CD4-positive, alpha-beta T cell (primary cell): ENCODE measurements around the gene ARSI. TPM values are rescaled to one million over a fixed set of nuclear protein-coding genes. Genes with fewer than 3 reads are reported as not detected.

Experiments
- ATAC-seq: fragments of 200-7000 bp; cut with Tn5 transposase; one replicate; pipeline ENCODE4 v1.10.0; 2022; ENCODE audit warnings: mild to moderate bottlenecking; ENCODE audit not compliant: poor library complexity
- CTCF ChIA-PET: fragments of 350-600 bp; sonication (Branson Sonifier 250); formaldehyde crosslinking; loops from one replicate; lab custom pipeline; 2021; ENCODE audit warnings: antibody characterized with exemption, inconsistent platforms; lab: Charles Lee
- POLR2A ChIA-PET: fragments of 350-600 bp; sonication (Branson Sonifier 250); formaldehyde crosslinking; loops from one replicate; lab custom pipeline; 2021; ENCODE audit warnings: antibody characterized with exemption, inconsistent platforms; lab: Charles Lee
- DNase-seq, 14 experiments: peaks; one replicate each; pipeline ENCODE4 v3.0.0-alpha.2; 2013 to 2020; ENCODE audit warnings: mixed read lengths in 2 of 14
- H3K27ac ChIP-seq, 2 donors: one replicate each; pipeline versions ENCODE4 v1.5.1 to v1.7.0; 2013; ENCODE audit warnings: low read length in 2 of 2, low read depth in 1 of 2, mild to moderate bottlenecking in 1 of 2
- H3K27me3 ChIP-seq, 2 experiments: 1 replicate in 1 of 2; 2 replicates in 1 of 2; pipeline versions ENCODE4 v1.6.1 to v1.7.0; 2013; ENCODE audit warnings: low read length in 2 of 2, control low read depth in 1 of 2, mild to moderate bottlenecking in 1 of 2, moderate library complexity in 1 of 2; ENCODE audit not compliant: insufficient read depth in 2 of 2, control insufficient read depth in 1 of 2
- H3K36me3 ChIP-seq: one replicate; pipeline ENCODE4 v1.6.1; 2013; ENCODE audit warnings: low read length, control low read depth; ENCODE audit not compliant: insufficient read depth
- H3K4me1 ChIP-seq: one replicate; pipeline ENCODE4 v1.6.1; 2013; ENCODE audit warnings: low read length, control low read depth; ENCODE audit not compliant: insufficient read depth
- H3K4me3 ChIP-seq: one replicate; pipeline ENCODE4 v1.5.1; 2013; ENCODE audit warnings: mild to moderate bottlenecking, low read length, moderate library complexity
- H3K9me3 ChIP-seq, 2 experiments: 1 replicate in 1 of 2; 2 replicates in 1 of 2; pipeline versions ENCODE4 v1.6.1 to v1.7.0; 2013; ENCODE audit warnings: low read length in 2 of 2, mild to moderate bottlenecking in 2 of 2, control low read depth in 1 of 2, moderate library complexity in 1 of 2; ENCODE audit not compliant: control insufficient read depth in 1 of 2, insufficient read depth in 1 of 2
- H3K27ac Mint-ChIP-seq: one replicate; pipeline ENCODE4 v1.8.0; 2020; ENCODE audit warnings: mixed read lengths
- H3K27me3 Mint-ChIP-seq: one replicate; pipeline ENCODE4 v1.8.0; 2021; ENCODE audit warnings: mixed read lengths
- H3K36me3 Mint-ChIP-seq: one replicate; pipeline ENCODE4 v1.8.0; 2021; ENCODE audit warnings: low read depth, mixed read lengths
- H3K4me1 Mint-ChIP-seq: one replicate; pipeline ENCODE4 v1.8.0; 2021; ENCODE audit warnings: low read depth, mixed read lengths
- H3K4me3 Mint-ChIP-seq: one replicate; pipeline ENCODE4 v1.8.0; 2020; ENCODE audit warnings: mild to moderate bottlenecking, mixed read lengths
- H3K9me3 Mint-ChIP-seq: one replicate; pipeline ENCODE4 v1.8.0; 2020; ENCODE audit warnings: mixed read lengths
- CTCF ChIP-seq: fragments of 200-600 bp; IDR thresholded peaks from one replicate; pipeline ENCODE4 v1.8.0; 2022; ENCODE audit warnings: antibody characterized with exemption, mild to moderate bottlenecking
- intact Hi-C, 2 experiments: fragments of 100-400 bp; cut with DNase I in 1 of 2; cut with micrococcal nuclease in 1 of 2; formaldehyde crosslinking; loops; one replicate each; pipeline versions ENCODE4 v1.15.1 to v1.9.0; 2023 to 2025; cut with DNase I, micrococcal nuclease
- total RNA-seq, 174 experiments: library from RNA in 2 of 174; stranded (reverse) in 2 of 174; gene quantifications; one replicate each; pipeline ENCODE4 v1.2.3 and lab custom pipeline; 2021 to 2026

The ARSI gene
- total RNA-seq, 2 experiments from 2014 or later: 0.22 to 0.56 TPM

- POLR2A ChIA-PET: no interaction called here
- no peaks in the 10 kb centered on the region for H3K36me3 Mint-ChIP-seq
- no peak overlapping the region for H3K27ac Mint-ChIP-seq
- Histone ChIP-seq H3K4me3 (no peak overlapping the region), H3K4me1 (no peaks in the 10 kb centered on the region), H3K9me3 (no peaks in the 10 kb centered on the region), H3K27me3 (no peaks in the 10 kb centered on the region), H3K36me3 (no peaks in the 10 kb centered on the region), H3K27ac (no peak overlapping the region)
- CTCF ChIA-PET: no interaction called here
- ATAC-seq (no peak), DNase-seq (no peak)
- no peaks in the 10 kb centered on the region for H3K27me3 Mint-ChIP-seq
- intact Hi-C loops: no loop called here
- H3K4me3 Mint-ChIP-seq: no peak overlapping the region
- TF ChIP-seq CTCF: no peak
- H3K9me3 Mint-ChIP-seq: no peaks in the 10 kb centered on the region
- H3K4me1 Mint-ChIP-seq: no peaks in the 10 kb centered on the region
These were observed 18.5 kb upstream of the ARSI start for GRCh38 chr5:150321211-150321610.

GRCh38 chr5:150320044-150320613 is 17.4 kb upstream of the ARSI start:
- ATAC-seq (no peak), DNase-seq (no peak)
- no peaks in the 10 kb centered on the region for H3K4me1 ChIP-seq
- no peak overlapping the region for H3K27ac ChIP-seq
- intact Hi-C loops: no loop called here
- ChIA-PET POLR2A (no interaction called here), CTCF (interaction anchor here (0.7 kb wide), 1 partner anchor 10 kb away, joined by 3 read pairs; no protein-coding TSS in a partner anchor)
- H3K36me3 Mint-ChIP-seq: no peaks in the 10 kb centered on the region
- no peak overlapping the region for H3K4me3 Mint-ChIP-seq
- H3K9me3 ChIP-seq: no peaks in the 10 kb centered on the region
- H3K4me1 Mint-ChIP-seq: no peaks in the 10 kb centered on the region
- no peak overlapping the region for H3K4me3 ChIP-seq
- H3K9me3 Mint-ChIP-seq: no peaks in the 10 kb centered on the region
- no peaks in the 10 kb centered on the region for H3K27me3 ChIP-seq
- no peak for TF ChIP-seq CTCF
- no peaks in the 10 kb centered on the region for H3K36me3 ChIP-seq
- H3K27me3 Mint-ChIP-seq: no peaks in the 10 kb centered on the region
- H3K27ac Mint-ChIP-seq: no peak overlapping the region

- ChIA-PET CTCF (interaction anchor here (0.7 kb wide), 1 partner anchor 9 kb away, joined by 3 read pairs; no protein-coding TSS in a partner anchor), POLR2A (interaction anchor here (0.6 kb wide), 1 partner anchor 835 kb away, joined by 4 read pairs; no protein-coding TSS in a partner anchor)
- Mint-ChIP-seq H3K27ac (no peak overlapping the region), H3K36me3 (no peaks in the 10 kb centered on the region), H3K4me1 (no peaks in the 10 kb centered on the region), H3K9me3 (no peaks in the 10 kb centered on the region), H3K4me3 (no peak overlapping the region), H3K27me3 (no peaks in the 10 kb centered on the region)
- intact Hi-C loops: no loop called here
- H3K27ac ChIP-seq: no peak overlapping the region
- DNase-seq (no peak), ATAC-seq (no peak)
- H3K27me3 ChIP-seq: no peaks in the 10 kb centered on the region
- no peaks in the 10 kb centered on the region for H3K9me3 ChIP-seq
- no peaks in the 10 kb centered on the region for H3K4me1 ChIP-seq
- no peak overlapping the region for H3K4me3 ChIP-seq
- no peak for TF ChIP-seq CTCF
- H3K36me3 ChIP-seq: no peaks in the 10 kb centered on the region
These were observed 16.7 kb upstream of the ARSI start for GRCh38 chr5:150319484-150319790.
